Measurements from ENCODE around the gene NEIL1. TPM values are rescaled to one million over a fixed set of nuclear protein-coding genes. Genes with fewer than 3 reads are reported as not detected.

NEIL1 gene
- total and polyA plus RNA-seq, 2 of the 8 experiments (the other 6 are each of a cell fraction or from before 2014, with no cell fraction given): 10.4 to 10.9 TPM

DNA sequence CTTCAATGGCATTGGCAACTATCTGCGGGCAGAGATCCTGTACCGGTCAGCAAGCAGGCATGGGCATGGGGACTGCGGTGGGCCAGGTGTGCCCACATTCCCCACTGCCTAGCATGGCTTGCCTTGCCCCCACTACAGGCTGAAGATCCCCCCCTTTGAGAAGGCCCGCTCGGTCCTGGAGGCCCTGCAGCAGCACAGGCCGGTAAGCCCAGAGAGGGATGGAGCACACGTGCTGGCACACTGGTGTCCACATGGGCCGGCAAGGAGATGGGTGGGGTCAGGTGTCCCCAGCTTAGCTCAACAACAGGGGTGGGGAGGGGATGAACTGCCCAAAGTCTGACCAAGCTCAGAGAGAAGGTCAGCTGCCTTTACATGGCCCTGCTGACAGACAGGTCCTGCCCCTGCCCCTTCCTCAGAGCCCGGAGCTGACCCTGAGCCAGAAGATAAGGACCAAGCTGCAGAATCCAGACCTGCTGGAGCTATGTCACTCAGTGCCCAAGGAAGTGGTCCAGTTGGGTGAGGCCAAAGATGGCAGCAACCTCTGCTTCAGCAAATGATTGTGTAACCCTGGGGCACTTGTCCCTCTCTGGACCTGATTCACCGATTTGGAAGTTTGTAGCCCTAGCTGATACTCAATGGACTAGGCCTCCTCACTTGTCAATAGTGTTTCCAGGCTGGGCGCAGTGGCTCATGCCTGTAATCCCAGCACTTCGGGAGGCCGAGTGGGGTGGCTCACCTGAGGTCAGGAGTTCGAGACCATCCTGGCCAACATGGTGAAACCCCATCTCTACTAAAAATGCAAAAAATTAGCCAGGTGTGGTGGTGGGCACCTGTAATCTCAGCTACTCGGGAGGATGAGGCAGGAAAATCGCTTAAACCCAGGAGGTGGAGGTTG is 5.6 kb downstream of the NEIL1 start:
- Histone ChIP-seq H3K27me3 (replicated peaks in 1 of 4; ENCODE audit: control insufficient read depth in 3 of 4, extremely low read depth in 1 of 4, insufficient read depth in 3 of 4, low read length in 3 of 4) (peaks cover 0 to 20% (median 11%) of the 10 kb centered on the region in 4 experiments; a peak in 5 of 7 replicates), H3K4me3 (ENCODE audit: extremely low read depth in 1 of 4, insufficient read depth in 2 of 4, low read depth in 3 of 4, low read length in 4 of 4) (no peak overlapping the region), H3K79me2 (ENCODE audit: control insufficient read depth in 1 of 2, insufficient read depth in 2 of 2, low read length in 2 of 2) (no peaks in the 10 kb centered on the region), H3K27ac (ENCODE audit: low read depth, low read length) (no peak overlapping the region), H4K91ac (replicated peaks; ENCODE audit: insufficient read length, low read length) (no peak overlapping the region), H4K20me1 (replicated peaks in 1 of 2; ENCODE audit: control insufficient read depth in 1 of 2, insufficient read depth in 2 of 2, low read length in 2 of 2) (peaks cover 0 to 7% of the 10 kb centered on the region in 2 experiments), H4K8ac (ENCODE audit: extremely low read depth, insufficient read depth, low read length) (no peak overlapping the region), H3K14ac (ENCODE audit: insufficient read length) (no peak overlapping the region), H2AFZ (ENCODE audit: low read length) (no peak overlapping the region), H3K79me1 (ENCODE audit: low read depth, low read length) (no peaks in the 10 kb centered on the region; the same call in 1 of the 2 replicates), H3K18ac (ENCODE audit: extremely low read depth, low read length) (no peak overlapping the region), H2BK5ac (ENCODE audit: low read depth, low read length) (no peak overlapping the region), H3K36me3 (ENCODE audit: control insufficient read depth in 2 of 4, insufficient read depth in 4 of 4, low read length in 3 of 4) (peaks cover 0 to 10% (median 1%) of the 10 kb centered on the region in 4 experiments; a peak in 3 of 8 replicates), H3K23ac (ENCODE audit: insufficient read length) (no peak overlapping the region), H3K4me2 (ENCODE audit: insufficient read depth in 1 of 2, low read depth in 2 of 2, low read length in 2 of 2) (no peak overlapping the region), H3K9me3 (ENCODE audit: insufficient read depth in 2 of 2, low read depth in 1 of 2, low read length in 1 of 2) (no peaks in the 10 kb centered on the region), H3K4ac (replicated peaks; ENCODE audit: insufficient read length, low read depth, low read length) (no peak overlapping the region), H4K5ac (ENCODE audit: insufficient read length, low read depth, low read length) (no peak overlapping the region), H2BK15ac (ENCODE audit: low read length) (no peak overlapping the region), H2BK20ac (ENCODE audit: low read length) (no peak overlapping the region), H2BK12ac (ENCODE audit: low read depth, low read length) (no peak overlapping the region), H3K4me1 (replicated peaks in 1 of 4; ENCODE audit: control insufficient read depth in 3 of 4, insufficient read depth in 4 of 4, low read length in 3 of 4) (peaks cover 0 to 9% (median 5%) of the 10 kb centered on the region in 4 experiments; a peak in 4 of 7 replicates), H3K23me2 (ENCODE audit: low read depth, low read length) (peaks cover 12% of the 10 kb centered on the region; the same call in 1 of the 2 replicates), H2BK120ac (replicated peaks; ENCODE audit: low read depth, low read length) (no peak overlapping the region), H2AK5ac (ENCODE audit: low read depth, low read length) (no peak overlapping the region), H3K56ac (replicated peaks; ENCODE audit: insufficient read length, low read depth, low read length) (no peak overlapping the region), H3K9ac (replicated peaks in 1 of 4; ENCODE audit: extremely low read depth in 1 of 4, low read depth in 3 of 4, low read length in 3 of 4) (no peak overlapping the region; a peak in 2 of 7 replicates)
- CTCF ChIA-PET (ENCODE audit: partially characterized antibody): interaction anchor here (0.5 to 2.5 kb wide), 4 partner anchors 11 to 1139 kb away, joined by 3 to 11 read pairs (median 4); no protein-coding TSS in a partner anchor
- DNase-seq (ENCODE audit: low read depth in 1 of 2, low spot score in 2 of 2): no peak
- 97% methylated on average over 15 of the region's 16 CpGs; no CpG with 5 or more reads in 1 of the 2 experiments for WGBS, 2 experiments (ENCODE audit: extremely low coverage in 1 of 2, insufficient coverage in 1 of 2, insufficient read length in 1 of 2, insufficient replicate concordance in 2 of 2, low coverage in 1 of 2, low lambda C conversion rate in 2 of 2, missing lambda C conversion rate in 1 of 2)
- POLR2A ChIA-PET (ENCODE audit: partially characterized antibody): interaction anchor here (1.2 to 8.2 kb wide), 6 partner anchors 8 to 17 kb away, joined by 3 to 69 read pairs (median 4); partner anchors contain the start of genes COMMD4 and MAN2C1
- no peak for FAIRE-seq
- no peak for TF ChIP-seq FOSL1 (IDR thresholded peaks at IDR 0.05; ENCODE audit: insufficient read depth, low read depth, low read length)
- no peak for TF ChIP-seq GTF2F1 (IDR thresholded peaks at IDR 0.05; ENCODE audit: borderline replicate concordance, low read depth, low read length)
- TF ChIP-seq SUZ12 (IDR thresholded peaks at IDR 0.05; ENCODE audit: low read length): no peak
- TF ChIP-seq CHD2 (IDR thresholded peaks at IDR 0.05; ENCODE audit: low read length): no peak
- no peak for TF ChIP-seq EZH2 (IDR thresholded peaks at IDR 0.05; ENCODE audit: low read depth, low read length, severe bottlenecking)
- TF ChIP-seq SP4 (IDR thresholded peaks at IDR 0.05; ENCODE audit: low read length): no peak
- no peak for TF ChIP-seq BRCA1 (IDR thresholded peaks at IDR 0.05; ENCODE audit: low read depth, low read length)
- no peak for TF ChIP-seq E2F6 (IDR thresholded peaks at IDR 0.05)
- no peak for TF ChIP-seq SAP30 (IDR thresholded peaks at IDR 0.05; ENCODE audit: insufficient read depth, insufficient replicate concordance, low read length)
- TF ChIP-seq KDM5A (IDR thresholded peaks at IDR 0.05; ENCODE audit: low read length): no peak
